ENCODE results near the gene RPL32. TPM values are rescaled to one million over a fixed set of nuclear protein-coding genes. Genes with fewer than 3 reads are reported as not detected.

The RPL32 gene
- total and polyA plus RNA-seq, 2 experiments from 2014 or later: 666 to 897 TPM

GRCh38 chr3:12886106-12886679, 44.8 kb upstream of the RPL32 start:
- H3K36me3 ChIP-seq (replicated peaks; ENCODE audit: insufficient read depth, low read depth): no peaks in the 10 kb centered on the region
- no peaks in the 10 kb centered on the region for H3K4me1 ChIP-seq (ENCODE audit: insufficient read depth)
- no peak overlapping the region for H2AFZ ChIP-seq
- no peak overlapping the region for H3K27ac ChIP-seq
- H4K20me1 ChIP-seq (ENCODE audit: insufficient read depth, poor library complexity, severe bottlenecking): no peaks in the 10 kb centered on the region
- WGBS (ENCODE audit: low lambda C conversion rate, missing lambda C conversion rate): 82% methylated on average over 10 of the region's 10 CpGs
- H3K4me2 ChIP-seq: no peak overlapping the region
- H3K27me3 ChIP-seq: peaks cover 8% of the 10 kb centered on the region
- TF ChIP-seq, protein P1, sequence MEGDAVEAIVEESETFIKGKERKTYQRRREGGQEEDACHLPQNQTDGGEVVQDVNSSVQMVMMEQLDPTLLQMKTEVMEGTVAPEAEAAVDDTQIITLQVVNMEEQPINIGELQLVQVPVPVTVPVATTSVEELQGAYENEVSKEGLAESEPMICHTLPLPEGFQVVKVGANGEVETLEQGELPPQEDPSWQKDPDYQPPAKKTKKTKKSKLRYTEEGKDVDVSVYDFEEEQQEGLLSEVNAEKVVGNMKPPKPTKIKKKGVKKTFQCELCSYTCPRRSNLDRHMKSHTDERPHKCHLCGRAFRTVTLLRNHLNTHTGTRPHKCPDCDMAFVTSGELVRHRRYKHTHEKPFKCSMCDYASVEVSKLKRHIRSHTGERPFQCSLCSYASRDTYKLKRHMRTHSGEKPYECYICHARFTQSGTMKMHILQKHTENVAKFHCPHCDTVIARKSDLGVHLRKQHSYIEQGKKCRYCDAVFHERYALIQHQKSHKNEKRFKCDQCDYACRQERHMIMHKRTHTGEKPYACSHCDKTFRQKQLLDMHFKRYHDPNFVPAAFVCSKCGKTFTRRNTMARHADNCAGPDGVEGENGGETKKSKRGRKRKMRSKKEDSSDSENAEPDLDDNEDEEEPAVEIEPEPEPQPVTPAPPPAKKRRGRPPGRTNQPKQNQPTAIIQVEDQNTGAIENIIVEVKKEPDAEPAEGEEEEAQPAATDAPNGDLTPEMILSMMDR (IDR thresholded peaks at IDR 0.05; ENCODE audit: poor library complexity): no peak
- TF ChIP-seq EZH2 (IDR thresholded peaks at IDR 0.05; ENCODE audit: borderline replicate concordance): no peak
- no peak for TF ChIP-seq EZH2phosphoT487 (IDR thresholded peaks at IDR 0.05; ENCODE audit: low read depth, severe bottlenecking, unreplicated experiment)
- DNase-seq (ENCODE audit: low spot score): no peak
- H3K4me3 ChIP-seq: no peak overlapping the region
- no peaks in the 10 kb centered on the region for H3K9me2 ChIP-seq (replicated peaks; ENCODE audit: insufficient read depth)
- no peaks in the 10 kb centered on the region for H3K9me3 ChIP-seq (ENCODE audit: low read depth)
- no peaks in the 10 kb centered on the region for H3K79me2 ChIP-seq

DNA sequence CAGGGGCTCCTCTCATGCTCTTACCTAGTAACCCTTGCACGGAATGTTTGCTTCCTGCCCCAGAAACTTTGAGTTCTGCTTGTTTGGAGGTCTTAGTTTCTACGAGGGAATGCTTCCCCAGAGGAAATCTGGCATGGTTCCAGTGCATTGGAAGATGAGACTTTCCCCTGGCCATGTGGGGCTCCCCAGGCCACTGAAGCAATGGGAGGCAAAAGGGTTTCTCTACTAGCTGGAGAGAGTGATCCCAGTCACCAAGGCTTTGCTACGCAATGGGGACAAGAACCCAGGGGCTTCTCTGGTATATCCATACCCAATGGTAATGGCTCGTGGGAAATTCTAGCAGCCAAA, 44.2 kb upstream of the RPL32 start:
- no peaks in the 10 kb centered on the region for H3K79me2 ChIP-seq
- no peak overlapping the region for H3K4me2 ChIP-seq
- H3K27ac ChIP-seq: no peak overlapping the region
- no peaks in the 10 kb centered on the region for H3K9me3 ChIP-seq (ENCODE audit: low read depth)
- H3K4me3 ChIP-seq: no peak overlapping the region
- H2AFZ ChIP-seq: no peak overlapping the region
- DNase-seq (ENCODE audit: low spot score): no peak
- H3K4me1 ChIP-seq (ENCODE audit: insufficient read depth): no peaks in the 10 kb centered on the region
- TF ChIP-seq EZH2phosphoT487 (IDR thresholded peaks at IDR 0.05; ENCODE audit: low read depth, severe bottlenecking, unreplicated experiment) (no peak), EZH2 (IDR thresholded peaks at IDR 0.05; ENCODE audit: borderline replicate concordance) (no peak)
- TF ChIP-seq, protein P1 (IDR thresholded peaks at IDR 0.05; ENCODE audit: poor library complexity): no peak
- H4K20me1 ChIP-seq (ENCODE audit: insufficient read depth, poor library complexity, severe bottlenecking): no peaks in the 10 kb centered on the region
- 76% methylated on average over 4 of the region's 4 CpGs for WGBS (ENCODE audit: low lambda C conversion rate, missing lambda C conversion rate)
- no peaks in the 10 kb centered on the region for H3K9me2 ChIP-seq (replicated peaks; ENCODE audit: insufficient read depth)
- H3K27me3 ChIP-seq: peaks cover 8% of the 10 kb centered on the region
- H3K36me3 ChIP-seq (replicated peaks; ENCODE audit: insufficient read depth, low read depth): no peaks in the 10 kb centered on the region

GRCh38 chr3:12884790-12885582, 43.6 kb upstream of the RPL32 start:
- H3K9me2 ChIP-seq (replicated peaks; ENCODE audit: insufficient read depth): no peaks in the 10 kb centered on the region
- no peaks in the 10 kb centered on the region for H3K36me3 ChIP-seq (replicated peaks; ENCODE audit: insufficient read depth, low read depth)
- H3K27me3 ChIP-seq: peaks cover 8% of the 10 kb centered on the region
- no peak for DNase-seq (ENCODE audit: low spot score)
- no peak overlapping the region for H3K4me2 ChIP-seq
- WGBS (ENCODE audit: low lambda C conversion rate, missing lambda C conversion rate): 91% methylated on average over 20 of the region's 20 CpGs
- TF ChIP-seq EZH2 (IDR thresholded peaks at IDR 0.05; ENCODE audit: borderline replicate concordance) (no peak), EZH2phosphoT487 (IDR thresholded peaks at IDR 0.05; ENCODE audit: low read depth, severe bottlenecking, unreplicated experiment) (no peak)
- TF ChIP-seq, protein P1 (IDR thresholded peaks at IDR 0.05; ENCODE audit: poor library complexity): no peak
- H2AFZ ChIP-seq: no peak overlapping the region
- H3K4me1 ChIP-seq (ENCODE audit: insufficient read depth): no peaks in the 10 kb centered on the region
- H3K4me3 ChIP-seq: no peak overlapping the region
- no peaks in the 10 kb centered on the region for H4K20me1 ChIP-seq (ENCODE audit: insufficient read depth, poor library complexity, severe bottlenecking)
- H3K9me3 ChIP-seq (ENCODE audit: low read depth): no peaks in the 10 kb centered on the region
- H3K27ac ChIP-seq: no peak overlapping the region
- H3K79me2 ChIP-seq: no peaks in the 10 kb centered on the region

Data from hepatocyte (in vitro differentiated cells).